GM19099 (cell line): ENCODE data around the gene CDKN2B.

Experiments used
- POLR2A ChIP-seq: IDR thresholded peaks from 3 replicates; pipeline ENCODE4 v1.6.1; 2011; ENCODE audit warnings: low read depth; ENCODE audit not compliant: insufficient read length; ENCODE audit errors: extremely low read depth

The CDKN2B gene

DNA sequence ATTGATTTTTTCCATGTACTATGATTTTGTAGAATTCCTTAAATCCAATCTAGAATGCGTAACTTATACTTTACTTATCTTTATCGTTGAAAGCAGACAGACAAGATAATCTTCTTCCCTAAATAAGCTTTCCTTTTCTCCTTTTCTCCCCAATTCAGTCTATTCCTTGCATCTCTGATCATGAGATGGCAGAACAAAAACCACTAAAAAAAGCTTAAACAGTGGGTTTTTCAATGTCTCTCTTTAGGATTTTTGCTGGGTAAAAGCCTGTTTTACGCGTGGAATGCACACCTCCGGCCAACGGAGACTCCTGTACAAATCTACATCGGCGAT lies 755 bp downstream of the CDKN2B start:
- no peak for TF ChIP-seq POLR2A

DNA sequence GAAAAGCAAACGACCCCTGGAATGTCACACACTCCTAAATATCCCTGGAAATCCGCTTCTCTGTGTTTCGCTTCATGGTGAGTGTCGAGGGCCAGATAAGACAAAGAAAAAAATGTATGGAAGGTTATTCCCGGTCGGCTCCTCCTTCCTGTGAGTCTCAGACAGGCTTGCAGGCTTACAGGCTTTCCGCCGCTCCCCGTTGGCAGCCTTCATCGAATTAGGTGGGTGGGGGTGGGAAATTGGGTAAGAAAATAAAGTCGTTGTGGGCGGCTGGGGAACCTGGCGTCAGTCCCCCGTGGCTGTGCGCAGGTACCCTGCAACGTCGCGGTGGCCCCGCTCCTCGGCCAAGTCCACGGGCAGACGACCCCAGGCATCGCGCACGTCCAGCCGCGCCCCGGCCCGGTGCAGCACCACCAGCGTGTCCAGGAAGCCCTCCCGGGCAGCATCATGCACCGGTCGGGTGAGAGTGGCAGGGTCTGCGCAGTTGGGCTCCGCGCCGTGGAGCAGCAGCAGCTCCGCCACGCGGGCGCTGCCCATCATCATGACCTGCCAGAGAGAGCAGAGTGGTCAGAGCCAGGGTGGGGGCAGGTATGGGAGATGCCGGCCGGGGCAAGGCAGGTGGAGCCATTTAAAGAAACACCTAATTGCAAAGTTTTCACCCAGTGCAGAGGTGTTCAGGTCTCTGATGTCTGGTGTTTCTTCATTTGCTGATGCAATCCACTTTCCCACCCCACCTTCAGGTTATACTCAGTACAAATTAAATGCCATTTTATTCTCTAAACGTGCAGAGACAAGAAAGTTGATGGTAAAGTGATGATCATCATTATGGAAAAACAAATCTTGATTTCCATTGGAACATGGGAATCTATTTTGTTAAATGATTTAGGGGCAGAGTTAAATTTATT lies 3.2 kb downstream of the CDKN2B start:
- no peak for TF ChIP-seq POLR2A

DNA sequence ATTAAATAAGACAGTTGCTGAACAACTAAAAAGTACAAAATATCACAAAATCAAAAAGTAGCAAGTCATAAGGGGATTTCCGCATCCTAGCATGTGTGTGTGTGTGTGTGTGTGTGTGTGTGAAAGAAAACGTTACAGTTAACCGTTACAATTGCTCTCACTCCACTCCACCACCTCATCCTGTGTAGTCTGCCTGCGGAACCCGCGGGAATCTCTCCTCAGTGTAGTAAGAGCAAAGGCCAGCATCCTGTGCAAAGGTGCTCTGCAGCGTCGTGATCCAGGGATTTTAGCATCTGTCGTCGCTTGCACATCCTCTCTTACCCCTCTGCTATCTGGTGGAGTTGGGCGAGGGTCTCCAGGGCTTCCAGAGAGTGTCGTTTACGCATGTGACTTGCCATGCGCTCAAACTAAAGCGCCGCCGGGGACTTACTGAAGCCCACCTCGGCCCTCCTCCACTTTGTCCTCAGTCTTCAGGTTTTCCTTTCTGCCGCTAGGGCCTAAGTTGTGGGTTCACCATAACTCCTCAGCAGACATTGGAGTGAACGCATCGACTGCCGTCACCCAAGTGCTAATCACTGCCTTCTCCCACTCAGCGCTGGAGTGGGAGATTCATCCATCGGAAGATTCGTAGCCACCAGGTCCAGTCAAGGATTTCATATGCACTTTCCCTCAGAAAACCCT lies 3.9 kb downstream of the CDKN2B start:
- no peak for TF ChIP-seq POLR2A

DNA sequence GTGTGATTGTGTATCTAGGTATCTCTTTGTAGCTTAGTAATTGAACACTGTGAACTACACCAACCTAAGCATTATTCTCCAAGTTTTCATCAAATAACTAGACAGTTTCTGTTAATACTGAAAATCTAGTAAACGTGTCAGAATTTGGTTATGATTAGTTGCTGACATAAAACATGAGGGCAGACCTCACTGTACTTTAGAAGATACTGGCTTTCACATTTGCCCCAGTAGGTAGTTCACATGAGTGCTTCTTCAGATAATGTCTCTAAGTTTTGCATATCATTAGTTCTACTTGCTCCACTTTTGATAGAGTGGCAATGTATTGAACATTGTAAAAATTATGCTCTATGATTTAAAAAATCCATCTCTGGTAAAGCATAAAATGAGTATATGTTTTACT lies 7.1 kb downstream of the CDKN2B start:
- no peak for TF ChIP-seq POLR2A

DNA sequence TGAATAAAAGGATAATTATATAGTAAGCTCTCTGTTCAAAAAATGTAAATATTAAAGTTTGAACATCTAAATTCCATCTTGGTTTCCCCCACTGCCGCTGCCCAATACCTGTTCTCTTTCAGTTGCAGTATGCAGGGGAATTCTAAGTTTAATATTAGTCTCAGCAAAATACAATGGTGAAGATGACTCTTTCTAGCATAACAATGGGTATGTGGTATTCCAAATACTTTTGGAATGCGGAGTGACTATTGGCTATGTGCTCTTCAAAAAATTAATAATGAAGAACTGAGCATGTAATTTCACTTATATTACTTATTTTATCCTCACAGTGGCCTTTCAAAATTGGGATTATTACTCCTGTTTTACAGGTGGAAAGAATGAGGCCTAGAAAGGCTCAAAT lies 11.1 kb downstream of the CDKN2B start:
- TF ChIP-seq POLR2A = no peak

DNA sequence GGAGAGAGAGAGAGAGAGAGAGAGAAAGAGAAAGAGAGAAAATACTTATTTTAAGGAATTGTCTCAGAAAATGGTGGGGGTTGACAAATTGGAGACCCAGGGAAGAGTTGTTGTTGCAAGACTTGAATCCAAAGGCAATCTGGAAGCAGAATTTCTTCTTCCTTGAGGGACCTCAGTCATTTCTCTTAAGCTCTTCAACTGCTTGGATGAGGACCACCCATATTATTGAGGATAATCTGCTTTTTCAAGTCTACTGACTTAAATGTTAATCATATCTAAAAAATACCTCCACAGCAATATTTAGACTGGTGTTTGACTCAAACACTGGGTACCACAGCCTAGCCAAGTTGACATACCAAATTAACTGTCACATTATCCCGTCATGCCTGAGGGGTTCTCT lies 11.6 kb downstream of the CDKN2B start:
- no peak for TF ChIP-seq POLR2A

DNA sequence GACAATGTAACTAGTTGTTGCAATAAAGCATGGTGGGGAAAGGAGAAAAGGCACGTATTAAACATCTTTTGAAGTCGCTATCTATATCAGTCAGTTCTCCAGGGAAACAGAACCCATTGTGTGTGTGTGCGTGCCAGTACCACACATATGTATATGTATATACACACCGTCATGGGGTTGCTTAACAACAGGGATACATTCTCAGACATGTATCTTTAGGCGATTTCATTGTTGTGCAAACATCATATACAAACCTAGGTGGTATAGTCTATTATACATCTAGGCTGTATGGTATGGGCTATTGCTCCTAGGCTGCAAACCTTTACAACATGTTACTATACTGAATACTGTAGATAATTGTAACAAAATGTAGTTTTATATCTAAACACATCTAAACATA lies 12.2 kb downstream of the CDKN2B start:
- no peak for TF ChIP-seq POLR2A

DNA sequence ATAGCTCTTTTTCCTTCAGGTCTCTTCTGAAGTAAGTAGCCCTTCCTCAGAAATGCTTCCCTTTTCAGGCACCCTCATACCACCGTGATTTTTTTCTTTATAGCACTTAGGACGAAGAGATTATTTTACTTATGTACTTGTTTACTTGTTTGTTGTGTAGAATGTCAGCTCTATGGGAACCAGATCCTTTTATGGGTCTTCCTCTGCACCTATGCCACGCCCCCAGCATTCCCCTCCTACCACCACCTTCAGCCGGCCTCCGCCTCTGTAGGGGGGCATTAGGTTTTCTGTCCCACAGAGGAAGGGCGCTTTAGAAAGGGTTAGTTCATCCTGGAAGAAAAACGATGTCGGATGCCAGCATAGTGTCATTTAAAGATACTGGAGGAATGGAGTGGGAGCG lies 12.7 kb downstream of the CDKN2B start:
- TF ChIP-seq POLR2A = no peak

DNA sequence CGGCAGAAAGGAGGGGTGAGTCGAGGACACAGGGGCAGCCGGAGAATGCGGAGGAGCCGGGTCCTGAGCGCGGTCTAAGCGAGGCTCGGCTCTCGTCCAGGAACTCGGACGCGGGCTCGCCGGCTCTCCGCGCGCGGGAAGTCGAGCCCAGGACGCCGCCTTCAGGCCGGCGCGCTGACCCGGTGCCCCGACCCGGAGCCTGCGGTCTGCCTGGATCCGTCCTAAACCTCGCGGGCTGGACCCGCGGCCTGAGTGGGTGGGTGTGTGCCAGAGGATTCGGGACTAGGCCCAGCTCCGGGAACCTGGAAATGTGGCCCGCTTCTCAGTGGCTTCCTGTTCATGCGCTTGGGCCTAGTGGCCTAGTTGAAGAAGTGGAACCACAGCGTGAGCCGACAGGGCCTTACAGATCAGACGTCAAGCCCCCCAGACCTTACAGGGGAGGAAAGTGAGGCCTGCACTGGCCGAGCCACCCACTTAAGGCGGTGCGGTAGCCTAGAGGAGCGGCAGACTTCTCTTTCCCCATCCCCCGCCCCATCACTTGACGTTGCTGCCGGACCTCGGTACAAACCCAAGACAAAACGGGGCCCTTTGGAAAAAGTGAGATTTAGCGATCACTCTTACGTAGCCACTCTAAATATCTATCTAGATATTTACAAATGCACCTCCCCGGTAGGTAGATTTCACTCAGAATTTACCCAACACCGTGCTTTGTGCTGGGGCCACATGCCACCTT lies 13.3 kb downstream of the CDKN2B start:
- no peak for TF ChIP-seq POLR2A

DNA sequence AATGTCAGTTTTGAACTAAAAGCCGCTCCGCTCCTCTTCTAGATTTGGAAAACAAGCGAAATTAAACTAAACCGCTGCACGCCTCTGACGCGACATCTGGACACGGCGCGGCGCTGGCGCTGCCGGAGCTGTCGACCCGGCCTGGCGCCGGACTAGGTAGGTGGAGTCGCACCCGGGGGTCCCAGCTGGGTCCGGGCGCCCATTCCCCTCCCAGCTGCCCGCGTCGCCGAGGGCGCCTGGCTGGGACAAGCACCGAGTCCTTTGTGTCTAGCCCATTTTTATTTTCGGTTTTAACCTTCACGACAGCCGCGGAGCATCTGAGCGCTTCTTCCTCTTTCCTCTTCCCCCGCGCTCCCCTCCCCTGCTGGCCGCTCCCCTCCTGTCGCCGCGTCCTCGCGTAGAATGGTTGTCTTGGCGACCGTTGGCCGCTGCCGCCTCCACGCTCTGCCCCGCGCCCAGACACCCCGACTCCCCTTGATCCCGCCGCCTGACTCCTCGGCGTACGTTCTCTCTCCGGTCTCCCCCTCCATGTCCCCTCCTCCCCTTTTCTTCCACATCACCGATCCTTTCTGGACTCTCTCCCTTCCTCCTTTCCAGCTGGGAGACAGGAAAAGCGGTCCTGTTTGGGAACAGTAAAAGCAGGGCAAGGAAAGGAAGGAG lies 14.0 kb downstream of the CDKN2B start:
- peak; percentile 78 for TF ChIP-seq POLR2A

DNA sequence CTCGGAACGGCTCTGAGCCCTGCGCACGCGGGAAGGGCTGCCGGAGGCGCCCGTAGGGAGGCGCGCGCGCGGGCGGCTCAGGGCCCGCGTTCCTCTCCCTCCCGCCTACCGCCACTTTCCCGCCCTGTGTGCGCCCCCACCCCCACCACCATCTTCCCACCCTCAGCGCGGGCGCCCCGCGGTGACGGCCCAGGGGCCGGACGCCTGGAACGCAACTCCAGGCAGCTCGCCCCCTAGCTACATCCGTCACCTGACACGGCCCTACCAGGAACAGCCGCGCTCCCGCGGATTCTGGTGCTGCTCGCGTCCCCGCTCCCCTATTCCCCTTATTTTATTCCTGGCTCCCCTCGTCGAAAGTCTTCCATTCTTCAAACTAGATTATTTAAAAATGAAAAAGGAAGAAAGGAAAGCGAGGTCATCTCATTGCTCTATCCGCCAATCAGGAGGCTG lies 14.5 kb downstream of the CDKN2B start, which contains the start of gene CDKN2B-AS1:
Gene CDKN2B-AS1, plus strand, starts transcription at position 236 of the 450 bp plus-strand sequence.
- no peak for TF ChIP-seq POLR2A

DNA sequence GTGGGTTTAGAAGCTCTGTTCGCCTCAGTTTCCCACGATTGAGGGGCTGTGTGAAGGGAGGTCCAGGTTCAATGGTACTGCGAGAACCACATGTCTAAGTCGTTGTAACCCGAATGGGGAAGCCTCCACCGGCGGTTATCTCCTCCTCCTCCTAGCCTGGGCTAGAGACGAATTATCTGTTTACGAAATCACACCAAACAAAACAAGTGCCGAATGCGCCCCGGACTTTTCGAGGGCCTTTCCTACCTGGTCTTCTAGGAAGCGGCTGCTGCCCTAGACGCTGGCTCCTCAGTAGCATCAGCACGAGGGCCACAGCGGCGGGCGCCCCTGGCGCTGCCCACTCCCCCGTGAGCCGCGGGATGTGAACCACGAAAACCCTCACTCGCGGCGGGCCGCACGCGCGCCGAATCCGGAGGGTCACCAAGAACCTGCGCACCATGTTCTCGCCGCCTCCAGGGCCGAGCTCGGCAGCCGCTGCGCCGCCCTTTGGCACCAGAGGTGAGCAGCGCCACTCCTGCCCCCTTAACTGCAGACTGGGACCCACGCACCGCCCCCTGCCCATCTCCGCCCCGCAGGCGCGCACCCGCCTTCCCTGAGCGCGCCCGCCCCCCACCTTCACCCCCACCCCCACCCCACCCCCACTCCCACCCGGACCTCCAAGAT lies 15.1 kb downstream of the CDKN2B start, which contains the start of gene CDKN2A:
Gene CDKN2A, minus strand, starts transcription at position 500 of the 663 bp plus-strand sequence.
- TF ChIP-seq POLR2A = peak; percentile 58

DNA sequence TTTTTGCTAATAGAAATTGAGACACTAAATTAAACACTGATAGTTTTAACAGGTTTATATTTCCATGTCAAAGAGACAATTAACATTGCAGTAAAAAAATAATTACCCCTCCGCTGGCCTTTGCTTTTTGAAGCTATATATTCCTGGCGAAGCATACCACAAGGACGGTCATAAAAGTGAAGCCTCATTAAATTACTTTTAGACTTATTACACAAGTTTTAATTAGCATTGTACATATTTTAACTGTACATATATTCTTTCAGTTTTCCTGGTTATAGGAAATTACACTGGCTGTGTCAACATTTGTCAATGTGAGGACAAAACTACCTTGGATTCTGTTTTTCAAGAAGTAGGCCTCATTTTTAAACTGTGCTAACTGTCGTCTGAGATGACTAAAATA lies 16.1 kb downstream of the CDKN2B start:
- TF ChIP-seq POLR2A = no peak

DNA sequence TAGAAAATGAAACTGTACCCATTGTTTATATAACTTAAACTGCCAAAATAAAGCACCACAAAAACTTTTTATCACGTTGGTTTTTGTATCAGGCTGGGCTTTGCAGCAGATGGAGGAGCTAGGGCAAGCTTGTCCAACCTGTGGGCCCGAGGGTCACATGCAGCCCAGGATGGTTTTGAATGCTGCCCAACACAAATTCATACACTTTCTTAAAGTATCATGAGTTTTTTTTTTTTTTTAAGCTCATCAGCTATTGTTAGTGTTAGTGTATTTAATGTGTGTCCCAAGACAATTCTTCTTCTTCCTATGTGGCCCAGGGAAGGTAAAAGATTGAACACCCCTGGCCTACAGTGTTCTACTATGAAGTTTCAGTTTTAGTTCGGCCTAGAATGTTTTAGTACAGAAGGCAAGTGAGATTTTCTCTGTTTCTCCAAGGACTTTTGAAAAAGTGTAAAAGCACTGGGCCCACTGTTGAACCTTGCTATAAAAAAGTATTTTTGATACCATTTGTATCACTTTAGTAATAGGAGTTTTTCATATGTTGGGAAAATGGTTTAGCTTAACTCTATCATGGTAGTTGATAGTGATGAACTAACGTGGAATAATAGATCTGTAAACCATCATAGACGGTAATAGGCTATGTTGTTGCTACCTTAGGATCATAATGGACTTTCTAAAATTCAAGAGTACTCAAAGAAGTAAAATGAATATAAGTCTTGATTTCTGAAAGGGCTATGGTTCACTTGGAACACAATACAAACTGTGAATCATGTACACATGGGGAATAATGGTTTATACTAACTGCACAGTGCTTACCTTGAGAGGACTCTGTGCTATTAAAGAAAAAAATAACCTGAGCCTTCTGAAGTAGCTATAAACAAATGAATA lies 17.8 kb downstream of the CDKN2B start:
- no peak for TF ChIP-seq POLR2A
